Endothelial cell of umbilical vein (primary cell): Measurements from ENCODE around the gene CLNS1A. TPM values are rescaled to one million over a fixed set of nuclear protein-coding genes. Genes with fewer than 3 reads are reported as not detected.
"Not testable (repeated sequence)": the region's sequence is repeated elsewhere in the genome, so short reads cannot be mapped to it uniquely, and the experiment has no call there.

ENCODE experiments used
- BruUV-seq: library from RNA; stranded (reverse); fragments of 400-500 nt; replicated peaks from 2 replicates; lab custom pipeline; 2021; lab: Mats Ljungman, UMichigan
- CTCF ChIA-PET: fragments of 300-600, 350-600 bp; sonication (Branson Sonifier 250); formaldehyde crosslinking; loops from one replicate; lab custom pipeline; 2021; ENCODE audit warnings: antibody characterized with exemption, inconsistent platforms; lab: Charles Lee
- POLR2A ChIA-PET: fragments of 300-600, 350-600 bp; sonication (Branson Sonifier 250); formaldehyde crosslinking; loops from one replicate; lab custom pipeline; 2021; ENCODE audit warnings: antibody characterized with exemption, inconsistent platforms; lab: Charles Lee
- DNase-seq: peaks from one replicate; pipeline ENCODE4 v3.0.0-alpha.2; 2011; ENCODE audit warnings: low read depth, low spot score
- FAIRE-seq: peaks from 2 replicates; lab custom pipeline; 2011; peaks lifted over from hg19 to GRCh38; lab: Jason Lieb, UNC
- H2AFZ ChIP-seq: 2 replicates; pipeline ENCODE4 v1.6.0; 2012; ENCODE audit warnings: low read depth, low read length, control low read depth, inconsistent platforms
- H3K27ac ChIP-seq: 2 replicates; pipeline ENCODE4 v1.5.1; 2011; ENCODE audit warnings: low read depth, mild to moderate bottlenecking, control low read depth, low read length, moderate library complexity; ENCODE audit not compliant: insufficient read depth
- H3K27me3 ChIP-seq, 2 experiments: 2 replicates each; pipeline versions ENCODE4 v1.6.0 to v1.6.1; 2011; ENCODE audit warnings: low read length in 2 of 2, mixed read lengths in 1 of 2; ENCODE audit not compliant: control insufficient read depth in 2 of 2, insufficient read depth in 2 of 2
- H3K36me3 ChIP-seq, 2 experiments: 2 replicates in 1 of 2; 3 replicates in 1 of 2; pipeline ENCODE4 v1.5.1; 2011; ENCODE audit warnings: low read length in 2 of 2, mild to moderate bottlenecking in 1 of 2, moderate library complexity in 1 of 2; ENCODE audit not compliant: control insufficient read depth in 2 of 2, insufficient read depth in 2 of 2; ENCODE audit errors: extremely low read depth in 1 of 2
- H3K4me1 ChIP-seq: 3 replicates; pipeline ENCODE4 v1.5.1; 2011; ENCODE audit warnings: mild to moderate bottlenecking, low read length; ENCODE audit not compliant: control insufficient read depth, insufficient read depth; ENCODE audit errors: extremely low read depth
- H3K4me2 ChIP-seq: 2 replicates; pipeline ENCODE4 v1.6.1; 2011; ENCODE audit warnings: low read length, control low read depth, mixed read lengths; ENCODE audit not compliant: insufficient read depth
- H3K4me3 ChIP-seq, 3 experiments: fragments of 200-600 bp in 1 of 3; sonication (generic), shearing (Covaris generic) in 1 of 3; replicated peaks in 1 of 3; 2 replicates each; pipeline ENCODE4 v1.5.1; 2011 to 2016; ENCODE audit warnings: control low read depth in 3 of 3, low read length in 3 of 3, mild to moderate bottlenecking in 2 of 3, inconsistent platforms in 1 of 3, low read depth in 1 of 3, moderate library complexity in 1 of 3; ENCODE audit not compliant: insufficient read depth in 1 of 3
- H3K79me2 ChIP-seq: 2 replicates; pipeline ENCODE4 v1.6.0; 2012; ENCODE audit warnings: low read length, inconsistent platforms; ENCODE audit not compliant: control insufficient read depth, insufficient read depth
- H3K9ac ChIP-seq: replicated peaks from 2 replicates; pipeline ENCODE3; 2011; ENCODE audit warnings: low read length, control low read depth; ENCODE audit not compliant: insufficient read depth; ENCODE audit errors: extremely low read depth
- H3K9me1 ChIP-seq: replicated peaks from 3 replicates; pipeline ENCODE4 v1.6.0; 2011; ENCODE audit warnings: mild to moderate bottlenecking, low read length; ENCODE audit not compliant: control insufficient read depth, insufficient read depth; ENCODE audit errors: extremely low read depth
- H3K9me3 ChIP-seq: replicated peaks from 2 replicates; pipeline ENCODE4 v1.5.1; 2012; ENCODE audit warnings: low read length, inconsistent platforms; ENCODE audit not compliant: control insufficient read depth, insufficient read depth
- H4K20me1 ChIP-seq: replicated peaks from 2 replicates; pipeline ENCODE3; 2011; ENCODE audit warnings: mild to moderate bottlenecking, low read length; ENCODE audit not compliant: control insufficient read depth, insufficient read depth; ENCODE audit errors: extremely low read depth
- EZH2 ChIP-seq: IDR thresholded peaks from 2 replicates; pipeline ENCODE4 v1.6.1; 2012; ENCODE audit warnings: borderline replicate concordance, low read depth, mild to moderate bottlenecking, moderate library complexity, low read length, inconsistent platforms; ENCODE audit not compliant: severe bottlenecking
- dilution Hi-C: fragments of 300-500 bp; cut with MboI; formaldehyde crosslinking; loops from one replicate; pipeline ENCODE4 v1.15.0; 2019; ENCODE audit warnings: low sequenced_read_pairs; ENCODE audit not compliant: extremely low pct_ligation_motif_present
- intact Hi-C: fragments of 100-400 bp; cut with micrococcal nuclease; formaldehyde crosslinking; loops from one replicate; pipeline ENCODE4 v1.10.0; 2022
- polyA plus RNA-seq, 4 experiments: library from polyadenylated mRNA; depleted of rRNA in 3 of 4; stranded (reverse) in 3 of 4; unstranded in 1 of 4; fragments of >200 nt; gene quantifications; 2 replicates each; pipeline versions ENCODE4 v1.2.1 to v1.2.3, GENCODE V29; 2011 to 2012; ENCODE audit warnings: missing spikeins in 1 of 4
- total RNA-seq: library from RNA; stranded (reverse); gene quantifications from 2 replicates; pipeline ENCODE4 v1.2.3, GENCODE V29; 2021

CLNS1A gene
- total and polyA plus RNA-seq, 2 donors (not counting 3 experiments of a cell fraction or from before 2014, with no cell fraction given): 84.5 to 99.7 TPM

DNA sequence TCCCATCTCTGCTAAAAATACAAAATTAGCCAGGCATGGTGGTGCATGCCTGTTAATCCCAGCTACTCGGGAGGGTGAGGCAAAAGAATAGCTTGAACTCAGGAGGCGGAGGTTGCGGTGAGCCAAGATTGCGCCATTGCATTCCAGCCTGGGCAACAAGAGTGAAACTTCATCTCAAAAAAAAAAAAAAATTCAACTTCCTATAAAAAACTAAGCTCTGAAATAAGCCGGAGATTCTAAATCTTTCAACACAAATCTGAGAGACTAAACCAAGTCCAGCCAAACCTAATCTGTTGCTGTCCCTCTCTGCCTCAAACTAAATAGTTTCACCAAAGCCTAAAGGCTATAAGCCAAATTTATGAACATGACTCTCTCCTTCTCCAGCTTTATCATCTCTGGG, 3.7 kb downstream of the CLNS1A start:
- POLR2A ChIA-PET, H3K27ac ChIP-seq, H3K9me1 ChIP-seq, H4K20me1 ChIP-seq, intact Hi-C loops, dilution Hi-C loops, H3K4me3 ChIP-seq, H2AFZ ChIP-seq, H3K9ac ChIP-seq, H3K27me3 ChIP-seq, DNase-seq, H3K36me3 ChIP-seq, BruUV-seq, H3K4me1 ChIP-seq, H3K9me3 ChIP-seq, FAIRE-seq, H3K4me2 ChIP-seq: not testable (repeated sequence)
- CTCF ChIA-PET: interaction anchor here (2.5 kb wide), 1 partner anchor 15 kb away, joined by 10 read pairs; no protein-coding TSS in a partner anchor
- peaks cover 56% of the 10 kb centered on the region for H3K79me2 ChIP-seq

DNA sequence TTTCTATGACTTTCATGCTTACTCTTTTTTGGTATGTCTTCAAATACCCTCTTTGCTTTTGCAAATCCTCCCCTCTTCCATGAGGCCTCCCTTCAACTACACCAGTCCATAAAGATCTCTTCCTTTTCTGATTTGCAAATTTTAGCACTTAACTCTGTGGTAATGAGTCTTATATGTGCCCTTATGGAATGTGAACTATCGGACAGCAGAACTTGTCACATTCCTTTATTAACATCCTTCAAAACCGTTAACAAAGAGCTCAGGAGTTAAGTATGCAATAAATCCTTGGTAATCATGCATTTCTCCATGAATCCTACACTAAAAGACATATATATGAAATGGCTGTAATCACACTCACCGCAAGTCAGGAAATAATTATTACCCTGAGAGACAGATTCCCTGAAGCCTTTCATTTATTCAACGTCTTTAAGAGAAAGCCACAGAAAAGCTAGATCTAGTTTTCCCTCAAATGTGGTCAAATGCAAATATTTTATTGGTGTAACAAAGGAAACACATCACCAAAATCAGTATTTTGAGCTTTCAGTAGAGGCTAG, 7.4 kb downstream of the CLNS1A start:
- TF ChIP-seq EZH2: no peak
- no peak overlapping the region for H3K9ac ChIP-seq
- no peaks in the 10 kb centered on the region for H3K9me1 ChIP-seq
- H2AFZ ChIP-seq: no peak overlapping the region
- ChIA-PET POLR2A (no interaction called here), CTCF (interaction anchor here (1.0 to 1.8 kb wide), 2 partner anchors 11 to 30 kb away, joined by 3 to 8 read pairs; no protein-coding TSS in a partner anchor)
- BruUV-seq: no TSS peak
- intact Hi-C loops (no loop called here), dilution Hi-C loops (no loop called here)
- H3K36me3 ChIP-seq: no peaks in the 10 kb centered on the region
- no peaks in the 10 kb centered on the region for H4K20me1 ChIP-seq
- FAIRE-seq (no peak), DNase-seq (no peak)
- H3K27ac ChIP-seq: no peak overlapping the region
- H3K9me3 ChIP-seq: no peaks in the 10 kb centered on the region
- no peak overlapping the region for H3K4me2 ChIP-seq
- H3K4me1 ChIP-seq: no peaks in the 10 kb centered on the region
- H3K4me3 ChIP-seq: no peak overlapping the region
- peaks cover 37% of the 10 kb centered on the region for H3K79me2 ChIP-seq
- H3K27me3 ChIP-seq: no peaks in the 10 kb centered on the region
